ENCODE data around the gene C2CD4D.
"Not testable (repeated sequence)": the region's sequence is repeated elsewhere in the genome, so short reads cannot be mapped to it uniquely, and the experiment has no call there.

C2CD4D gene

GRCh38 chr1:151839457-151840403 is at the start of gene C2CD4D:
Gene C2CD4D (minus strand): TSS chr1:151839820. CDS start chr1:151838989, 831 bp downstream.
- no peak for DNase-seq

GRCh38 chr1:151888972-151889570 is 49.5 kb upstream of the C2CD4D start:
- peak; percentile 21 for DNase-seq

GRCh38 chr1:151887028-151887427 is 47.4 kb upstream of the C2CD4D start:
- no peak for DNase-seq

GRCh38 chr1:151885479-151885878 is 45.9 kb upstream of the C2CD4D start:
- no peak for DNase-seq

- DNase-seq: not testable (repeated sequence)
These were observed 45.3 kb upstream of the C2CD4D start for GRCh38 chr1:151884879-151885278.

GRCh38 chr1:151884445-151884844 is 44.8 kb upstream of the C2CD4D start:
- DNase-seq: not testable (repeated sequence)

- DNase-seq: not testable (repeated sequence)
These were observed 44.3 kb upstream of the C2CD4D start for GRCh38 chr1:151883898-151884297.

- not testable (repeated sequence) for DNase-seq
These were observed 43.3 kb upstream of the C2CD4D start for GRCh38 chr1:151882918-151883317.

- DNase-seq: no peak
These were observed 42.8 kb upstream of the C2CD4D start for GRCh38 chr1:151882466-151882865.

- DNase-seq: peak; percentile 26
These were observed 41.9 kb upstream of the C2CD4D start for GRCh38 chr1:151881479-151881878.

GRCh38 chr1:151875419-151876097 is 35.9 kb upstream of the C2CD4D start:
- no peak for DNase-seq

- DNase-seq: peak; percentile 83
These were observed 33.2 kb upstream of the C2CD4D start for GRCh38 chr1:151872776-151873175.

- no peak for DNase-seq
These were observed 31.8 kb upstream of the C2CD4D start for GRCh38 chr1:151871284-151872030.

GRCh38 chr1:151868486-151868885 is 28.9 kb upstream of the C2CD4D start:
- no peak for DNase-seq

- peak; percentile 34 for DNase-seq
These were observed 28.3 kb upstream of the C2CD4D start for GRCh38 chr1:151867765-151868411.

GRCh38 chr1:151867321-151867720 is 27.7 kb upstream of the C2CD4D start:
- DNase-seq: no peak

GRCh38 chr1:151864411-151864810 is 24.8 kb upstream of the C2CD4D start:
- DNase-seq: no peak

GRCh38 chr1:151862604-151863003 is 23.0 kb upstream of the C2CD4D start:
- DNase-seq: peak; percentile 77

GRCh38 chr1:151860504-151861187 is 21.0 kb upstream of the C2CD4D start:
- no peak for DNase-seq

- no peak for DNase-seq
These were observed 20.3 kb upstream of the C2CD4D start for GRCh38 chr1:151859891-151860293.

- no peak for DNase-seq
These were observed 19.5 kb upstream of the C2CD4D start for GRCh38 chr1:151858886-151859665.
